ENCODE measurements around the gene PARN. TPM values are rescaled to one million over a fixed set of nuclear protein-coding genes. Genes with fewer than 3 reads are reported as not detected.

PARN gene, protein sequence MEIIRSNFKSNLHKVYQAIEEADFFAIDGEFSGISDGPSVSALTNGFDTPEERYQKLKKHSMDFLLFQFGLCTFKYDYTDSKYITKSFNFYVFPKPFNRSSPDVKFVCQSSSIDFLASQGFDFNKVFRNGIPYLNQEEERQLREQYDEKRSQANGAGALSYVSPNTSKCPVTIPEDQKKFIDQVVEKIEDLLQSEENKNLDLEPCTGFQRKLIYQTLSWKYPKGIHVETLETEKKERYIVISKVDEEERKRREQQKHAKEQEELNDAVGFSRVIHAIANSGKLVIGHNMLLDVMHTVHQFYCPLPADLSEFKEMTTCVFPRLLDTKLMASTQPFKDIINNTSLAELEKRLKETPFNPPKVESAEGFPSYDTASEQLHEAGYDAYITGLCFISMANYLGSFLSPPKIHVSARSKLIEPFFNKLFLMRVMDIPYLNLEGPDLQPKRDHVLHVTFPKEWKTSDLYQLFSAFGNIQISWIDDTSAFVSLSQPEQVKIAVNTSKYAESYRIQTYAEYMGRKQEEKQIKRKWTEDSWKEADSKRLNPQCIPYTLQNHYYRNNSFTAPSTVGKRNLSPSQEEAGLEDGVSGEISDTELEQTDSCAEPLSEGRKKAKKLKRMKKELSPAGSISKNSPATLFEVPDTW
- total RNA-seq (32.6 and 32.9 TPM in 2 replicates), polyA plus RNA-seq (26.7 and 30.4 TPM in 2 replicates), polyA minus RNA-seq (ENCODE audit: low replicate concordance) (10.9 and 11.5 TPM in 2 replicates)
- polyA plus RNA-seq (2012) = 23.5 and 28.5 TPM in 2 replicates

DNA sequence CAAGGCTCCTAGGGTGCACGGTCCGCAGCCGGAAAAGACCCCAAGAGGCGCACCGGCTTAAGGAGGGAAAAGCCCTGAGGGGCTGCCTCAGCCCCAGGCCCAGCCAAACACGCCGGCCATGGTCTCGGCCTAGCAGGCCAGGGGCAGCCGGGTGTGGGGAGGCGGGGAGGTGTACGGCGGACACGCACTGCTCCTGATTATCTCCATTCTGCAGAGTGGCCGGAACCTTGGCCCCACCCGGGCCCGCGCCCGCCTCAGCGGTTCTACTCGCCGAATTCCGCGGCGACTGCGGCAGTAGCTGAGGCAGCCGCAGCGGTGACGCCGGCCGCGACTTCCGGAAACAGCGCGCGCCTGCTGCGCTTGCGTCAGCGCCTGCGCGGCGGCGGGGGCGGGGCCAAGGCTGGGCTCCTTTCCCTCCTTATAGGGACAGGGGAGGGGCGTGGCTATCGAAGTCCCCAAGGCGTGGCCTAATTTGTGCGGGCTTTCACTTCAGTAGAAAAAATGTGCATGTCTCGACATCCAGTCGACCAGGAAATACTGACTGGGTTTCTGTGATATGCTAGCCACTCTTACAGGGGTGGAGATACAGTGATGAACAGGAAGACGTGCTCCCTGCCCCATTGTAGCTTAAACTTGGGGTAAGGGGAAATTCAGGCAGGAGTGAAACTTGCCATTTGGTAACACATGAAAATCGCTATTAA is at the start of gene PARN:
TSS of gene PARN (minus strand) at position 342 of the 701 bp plus-strand sequence. CDS start at position 207, 135 bp downstream.
- peak within 1 kb of the TSS; percentile 69 to 93 (median 84) for H3K4me3 ChIP-seq (replicated peaks in 1 of 4; ENCODE audit: control extremely low read depth in 1 of 4, insufficient read depth in 1 of 4, low read depth in 3 of 4, low read length in 4 of 4)
- H3K79me2 ChIP-seq (ENCODE audit: control insufficient read depth, insufficient read depth, low read length) = peaks cover 32% of the 10 kb centered on the region
- peak; percentile 95 to 97 for DNase-seq (ENCODE audit: low read depth in 2 of 2)
- peak within 1 kb of the TSS; percentile 92 for H3K4me2 ChIP-seq (ENCODE audit: extremely low read depth, insufficient read depth, low read length)
- H3K27ac ChIP-seq (ENCODE audit: insufficient read depth, low read length) = peak within 1 kb of the TSS; percentile 94
- no peaks in the 10 kb centered on the region for H3K36me3 ChIP-seq (ENCODE audit: control insufficient read depth, insufficient read depth, low read length)
- peaks cover 6% of the 10 kb centered on the region for H3K4me1 ChIP-seq (ENCODE audit: control insufficient read depth, extremely low read depth, insufficient read depth, low read length)
- H2AFZ ChIP-seq (ENCODE audit: low read length) = peak within 1 kb of the TSS; percentile 91
- H3K9me3 ChIP-seq (ENCODE audit: control insufficient read depth, insufficient read depth, low read depth, low read length) = no peaks in the 10 kb centered on the region
- H3K9ac ChIP-seq (ENCODE audit: insufficient read depth, low read length) = peak within 1 kb of the TSS; percentile 86
- TF ChIP-seq, protein P1, sequence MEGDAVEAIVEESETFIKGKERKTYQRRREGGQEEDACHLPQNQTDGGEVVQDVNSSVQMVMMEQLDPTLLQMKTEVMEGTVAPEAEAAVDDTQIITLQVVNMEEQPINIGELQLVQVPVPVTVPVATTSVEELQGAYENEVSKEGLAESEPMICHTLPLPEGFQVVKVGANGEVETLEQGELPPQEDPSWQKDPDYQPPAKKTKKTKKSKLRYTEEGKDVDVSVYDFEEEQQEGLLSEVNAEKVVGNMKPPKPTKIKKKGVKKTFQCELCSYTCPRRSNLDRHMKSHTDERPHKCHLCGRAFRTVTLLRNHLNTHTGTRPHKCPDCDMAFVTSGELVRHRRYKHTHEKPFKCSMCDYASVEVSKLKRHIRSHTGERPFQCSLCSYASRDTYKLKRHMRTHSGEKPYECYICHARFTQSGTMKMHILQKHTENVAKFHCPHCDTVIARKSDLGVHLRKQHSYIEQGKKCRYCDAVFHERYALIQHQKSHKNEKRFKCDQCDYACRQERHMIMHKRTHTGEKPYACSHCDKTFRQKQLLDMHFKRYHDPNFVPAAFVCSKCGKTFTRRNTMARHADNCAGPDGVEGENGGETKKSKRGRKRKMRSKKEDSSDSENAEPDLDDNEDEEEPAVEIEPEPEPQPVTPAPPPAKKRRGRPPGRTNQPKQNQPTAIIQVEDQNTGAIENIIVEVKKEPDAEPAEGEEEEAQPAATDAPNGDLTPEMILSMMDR (conservative IDR thresholded peaks at IDR 0.05 in 1 of 2, IDR thresholded peaks at IDR 0.05 in 1 of 2; ENCODE audit: low read depth in 1 of 2, low read length in 2 of 2) = no peak
- TF ChIP-seq EZH2 (IDR thresholded peaks at IDR 0.05; ENCODE audit: low read length, missing control alignments) = no peak
- no peaks in the 10 kb centered on the region for H4K20me1 ChIP-seq (ENCODE audit: control insufficient read depth, extremely low read depth, insufficient read depth, low read length)
- no peaks in the 10 kb centered on the region for H3K27me3 ChIP-seq (ENCODE audit: control insufficient read depth, insufficient read depth, low read length)

DNA sequence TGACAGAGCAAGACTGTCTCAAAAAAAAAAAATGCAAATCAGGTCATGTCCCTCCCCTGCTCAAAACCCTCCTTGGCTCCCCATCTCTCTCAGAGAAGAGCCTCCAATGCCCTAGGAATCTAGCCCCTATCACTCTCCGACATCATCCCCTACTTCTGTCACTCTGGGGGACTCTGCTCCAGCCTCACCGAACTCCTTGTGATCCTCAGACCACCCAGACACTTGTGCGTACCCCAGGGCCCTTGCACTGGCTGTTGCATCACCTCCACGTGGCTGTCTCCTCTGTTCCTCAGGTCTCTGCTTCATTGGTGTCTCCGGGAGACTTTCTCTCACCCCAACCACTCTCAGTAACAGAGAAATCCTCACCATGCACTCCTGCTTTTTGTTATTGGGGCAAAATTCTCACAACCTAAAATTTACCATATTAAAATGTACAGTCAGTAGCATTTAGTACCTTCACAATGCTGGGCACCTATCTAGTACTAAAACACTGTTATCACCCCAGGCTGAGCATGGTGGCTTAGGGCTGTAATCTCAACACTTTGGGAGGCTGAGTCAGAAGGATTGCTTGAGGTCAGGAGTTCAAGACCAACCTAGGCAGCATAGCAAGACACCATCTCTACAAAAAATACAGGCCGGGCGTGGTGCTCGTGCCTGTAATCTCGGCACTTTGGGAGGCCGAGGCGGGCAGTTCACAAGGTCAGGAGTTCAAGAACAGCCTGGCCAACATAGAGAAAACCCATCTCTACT is 48.9 kb upstream of the PARN start:
- Histone ChIP-seq H2AFZ (ENCODE audit: low read length) (no peak overlapping the region), H3K4me2 (ENCODE audit: extremely low read depth, insufficient read depth, low read length) (no peak overlapping the region), H3K79me2 (ENCODE audit: control insufficient read depth, insufficient read depth, low read length) (no peaks in the 10 kb centered on the region), H4K20me1 (ENCODE audit: control insufficient read depth, extremely low read depth, insufficient read depth, low read length) (no peaks in the 10 kb centered on the region), H3K27ac (ENCODE audit: insufficient read depth, low read length) (no peak overlapping the region), H3K4me1 (ENCODE audit: control insufficient read depth, extremely low read depth, insufficient read depth, low read length) (no peaks in the 10 kb centered on the region), H3K9ac (ENCODE audit: insufficient read depth, low read length) (no peak overlapping the region), H3K4me3 (replicated peaks in 1 of 4; ENCODE audit: control extremely low read depth in 1 of 4, insufficient read depth in 1 of 4, low read depth in 3 of 4, low read length in 4 of 4) (no peak overlapping the region), H3K9me3 (ENCODE audit: control insufficient read depth, insufficient read depth, low read depth, low read length) (no peaks in the 10 kb centered on the region), H3K27me3 (ENCODE audit: control insufficient read depth, insufficient read depth, low read length) (no peaks in the 10 kb centered on the region), H3K36me3 (ENCODE audit: control insufficient read depth, insufficient read depth, low read length) (no peaks in the 10 kb centered on the region)
- TF ChIP-seq, protein P1 (conservative IDR thresholded peaks at IDR 0.05 in 1 of 2, IDR thresholded peaks at IDR 0.05 in 1 of 2; ENCODE audit: low read depth in 1 of 2, low read length in 2 of 2) = no peak
- no peak for TF ChIP-seq EZH2 (IDR thresholded peaks at IDR 0.05; ENCODE audit: low read length, missing control alignments)
- DNase-seq (ENCODE audit: low read depth in 2 of 2) = no peak
